ENCODE data around the gene JAKMIP1. TPM values are rescaled to one million over a fixed set of nuclear protein-coding genes. Genes with fewer than 3 reads are reported as not detected.

The JAKMIP1 gene
- total RNA-seq, 2 experiments from 2014 or later, result 2.0 to 2.1 TPM

- H3K27ac ChIP-seq (ENCODE audit: low read depth in 1 of 2, low read length in 2 of 2), result no peak overlapping the region
- no peaks in the 10 kb centered on the region for H3K36me3 ChIP-seq (ENCODE audit: insufficient read depth, low read length)
- no peak overlapping the region for H3K4me3 ChIP-seq (ENCODE audit: low read length)
- Mint-ChIP-seq H3K4me3 (no peak overlapping the region), H3K27ac (peak overlapping the region; percentile 14), H3K36me3 (ENCODE audit: low read depth) (no peaks in the 10 kb centered on the region), H3K4me1 (ENCODE audit: low read depth) (peaks cover 42% of the 10 kb centered on the region), H3K27me3 (peaks cover 10% of the 10 kb centered on the region), H3K9me3 (peaks cover 8% of the 10 kb centered on the region)
- CTCF ChIA-PET, result no interaction called here
- peak in 1 of 14 experiments; percentile 15 for DNase-seq
- POLR2A ChIA-PET, result no interaction called here
- no peak for ATAC-seq (ENCODE audit: poor library complexity)
- no peaks in the 10 kb centered on the region for H3K27me3 ChIP-seq (ENCODE audit: control insufficient read depth in 1 of 2, insufficient read depth in 2 of 2, low read length in 2 of 2)
- TF ChIP-seq, protein P1, sequence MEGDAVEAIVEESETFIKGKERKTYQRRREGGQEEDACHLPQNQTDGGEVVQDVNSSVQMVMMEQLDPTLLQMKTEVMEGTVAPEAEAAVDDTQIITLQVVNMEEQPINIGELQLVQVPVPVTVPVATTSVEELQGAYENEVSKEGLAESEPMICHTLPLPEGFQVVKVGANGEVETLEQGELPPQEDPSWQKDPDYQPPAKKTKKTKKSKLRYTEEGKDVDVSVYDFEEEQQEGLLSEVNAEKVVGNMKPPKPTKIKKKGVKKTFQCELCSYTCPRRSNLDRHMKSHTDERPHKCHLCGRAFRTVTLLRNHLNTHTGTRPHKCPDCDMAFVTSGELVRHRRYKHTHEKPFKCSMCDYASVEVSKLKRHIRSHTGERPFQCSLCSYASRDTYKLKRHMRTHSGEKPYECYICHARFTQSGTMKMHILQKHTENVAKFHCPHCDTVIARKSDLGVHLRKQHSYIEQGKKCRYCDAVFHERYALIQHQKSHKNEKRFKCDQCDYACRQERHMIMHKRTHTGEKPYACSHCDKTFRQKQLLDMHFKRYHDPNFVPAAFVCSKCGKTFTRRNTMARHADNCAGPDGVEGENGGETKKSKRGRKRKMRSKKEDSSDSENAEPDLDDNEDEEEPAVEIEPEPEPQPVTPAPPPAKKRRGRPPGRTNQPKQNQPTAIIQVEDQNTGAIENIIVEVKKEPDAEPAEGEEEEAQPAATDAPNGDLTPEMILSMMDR (IDR thresholded peaks at IDR 0.05), result no peak
- H3K4me1 ChIP-seq (ENCODE audit: insufficient read depth, low read length), result peaks cover 69% of the 10 kb centered on the region
- intact Hi-C loops (cut with DNase I, micrococcal nuclease), result no loop called here
- H3K9me3 ChIP-seq (ENCODE audit: control insufficient read depth in 1 of 2, insufficient read depth in 1 of 2, low read length in 2 of 2), result peaks cover 6 to 25% of the 10 kb centered on the region in 2 experiments
These were observed 17.7 kb downstream of the JAKMIP1 start for GRCh38 chr4:6182376-6183280.

GRCh38 chr4:6180841-6181631, 19.3 kb downstream of the JAKMIP1 start:
- ATAC-seq (ENCODE audit: poor library complexity) (peak; percentile 73), DNase-seq (peak in 7 of 14 experiments; percentile 17 to 80 (median 48))
- H3K4me3 Mint-ChIP-seq, result peak overlapping the region; percentile 49
- intact Hi-C loops (cut with DNase I, micrococcal nuclease), result no loop called here
- H3K36me3 ChIP-seq (ENCODE audit: insufficient read depth, low read length), result no peaks in the 10 kb centered on the region
- H3K27me3 Mint-ChIP-seq, result peaks cover 10% of the 10 kb centered on the region
- ChIA-PET CTCF (interaction anchor here (1.2 kb wide), 1 partner anchor 46 kb away, joined by 3 read pairs; no protein-coding TSS in a partner anchor), POLR2A (interaction anchor here (1.0 kb wide), 1 partner anchor 19 kb away, joined by 3 read pairs; the partner anchor contains the start of gene JAKMIP1)
- no peak overlapping the region for H3K4me3 ChIP-seq (ENCODE audit: low read length)
- H3K27me3 ChIP-seq (ENCODE audit: control insufficient read depth in 1 of 2, insufficient read depth in 2 of 2, low read length in 2 of 2), result no peaks in the 10 kb centered on the region
- peaks cover 11% of the 10 kb centered on the region for H3K9me3 Mint-ChIP-seq
- TF ChIP-seq, protein P1 (IDR thresholded peaks at IDR 0.05), result no peak
- no peaks in the 10 kb centered on the region for H3K36me3 Mint-ChIP-seq (ENCODE audit: low read depth)
- peaks cover 0 to 19% of the 10 kb centered on the region in 2 experiments for H3K9me3 ChIP-seq (ENCODE audit: control insufficient read depth in 1 of 2, insufficient read depth in 1 of 2, low read length in 2 of 2)
- H3K4me1 Mint-ChIP-seq (ENCODE audit: low read depth), result peaks cover 45% of the 10 kb centered on the region
- peaks cover 75% of the 10 kb centered on the region for H3K4me1 ChIP-seq (ENCODE audit: insufficient read depth, low read length)
- peak overlapping the region; percentile 64 for H3K27ac Mint-ChIP-seq
- H3K27ac ChIP-seq (ENCODE audit: low read depth in 1 of 2, low read length in 2 of 2), result peak overlapping the region in 1 of 2 donors; percentile 49

DNA sequence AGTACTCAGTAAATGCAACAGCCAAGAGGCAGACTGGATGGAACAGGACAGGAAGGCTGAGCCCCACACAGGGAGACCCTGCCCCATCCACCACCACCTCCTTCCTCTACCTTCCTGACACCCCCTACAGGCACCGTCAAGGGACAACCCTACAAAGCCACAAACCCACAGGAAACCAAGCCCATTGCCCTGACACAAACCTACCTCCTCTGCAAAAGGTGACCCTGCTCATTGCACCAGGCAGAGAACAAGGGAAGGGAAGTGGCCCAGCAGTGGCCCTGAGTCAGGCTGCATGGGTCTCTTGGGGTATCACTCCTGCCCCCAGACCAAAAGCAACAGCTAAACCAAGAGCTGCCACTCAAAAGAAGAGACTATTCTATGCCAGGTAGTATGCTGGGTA, 21.0 kb downstream of the JAKMIP1 start:
- peaks cover 7% of the 10 kb centered on the region for H3K27me3 Mint-ChIP-seq
- H3K27ac ChIP-seq (ENCODE audit: low read depth in 1 of 2, low read length in 2 of 2), result no peak overlapping the region
- peaks cover 69% of the 10 kb centered on the region for H3K4me1 ChIP-seq (ENCODE audit: insufficient read depth, low read length)
- ATAC-seq (ENCODE audit: poor library complexity), result no peak
- no peaks in the 10 kb centered on the region for H3K36me3 ChIP-seq (ENCODE audit: insufficient read depth, low read length)
- peaks cover 45% of the 10 kb centered on the region for H3K4me1 Mint-ChIP-seq (ENCODE audit: low read depth)
- H3K36me3 Mint-ChIP-seq (ENCODE audit: low read depth), result no peaks in the 10 kb centered on the region
- intact Hi-C loops (cut with DNase I, micrococcal nuclease), result no loop called here
- peak in 3 of 14 experiments; percentile 33 to 78 (median 37) for DNase-seq
- ChIA-PET CTCF (no interaction called here), POLR2A (no interaction called here)
- TF ChIP-seq, protein P1 (IDR thresholded peaks at IDR 0.05), result no peak
- H3K27ac Mint-ChIP-seq, result peak overlapping the region; percentile 58
- H3K9me3 ChIP-seq (ENCODE audit: control insufficient read depth in 1 of 2, insufficient read depth in 1 of 2, low read length in 2 of 2), result peaks cover 0 to 16% of the 10 kb centered on the region in 2 experiments
- no peak overlapping the region for H3K4me3 ChIP-seq (ENCODE audit: low read length)
- H3K9me3 Mint-ChIP-seq, result peaks cover 11% of the 10 kb centered on the region
- H3K4me3 Mint-ChIP-seq, result peak overlapping the region; percentile 42
- no peaks in the 10 kb centered on the region for H3K27me3 ChIP-seq (ENCODE audit: control insufficient read depth in 1 of 2, insufficient read depth in 2 of 2, low read length in 2 of 2)
